ENCODE data around the gene PTPRM.

Gene PTPRM

DNA sequence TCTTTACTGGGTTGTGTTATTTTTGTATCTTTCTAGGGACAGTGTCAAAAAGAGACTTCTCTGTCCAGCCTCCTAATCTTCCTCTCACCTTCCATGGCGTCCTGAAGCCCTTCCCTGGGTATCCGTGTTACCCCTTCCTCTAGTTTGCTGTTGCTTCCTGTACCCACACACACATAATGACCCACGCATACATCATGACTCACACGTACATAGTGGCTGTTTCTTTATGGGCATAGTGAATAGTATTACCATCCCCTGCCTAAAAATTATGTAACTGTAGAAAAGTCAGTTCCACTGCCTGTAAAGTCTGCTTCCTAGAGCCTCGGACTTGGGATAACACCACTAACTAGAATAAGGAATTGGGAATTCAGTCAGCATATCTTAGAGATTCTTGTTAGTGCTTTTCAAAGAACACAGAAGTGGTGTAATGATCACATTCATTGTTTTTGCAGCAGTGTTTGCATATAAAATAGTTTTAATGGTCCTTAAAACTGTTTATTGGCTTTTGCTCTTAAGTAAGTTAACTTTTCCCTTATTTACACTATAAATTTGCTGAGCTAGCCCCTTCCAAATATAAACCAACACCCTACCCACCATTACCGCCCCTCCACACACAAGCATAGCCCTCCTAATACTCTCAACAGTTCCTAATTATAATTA is 733.8 kb downstream of the PTPRM start:
- H3K4me3 ChIP-seq (ENCODE audit: low read depth, low read length): no peak overlapping the region
- TF ChIP-seq, protein P1, sequence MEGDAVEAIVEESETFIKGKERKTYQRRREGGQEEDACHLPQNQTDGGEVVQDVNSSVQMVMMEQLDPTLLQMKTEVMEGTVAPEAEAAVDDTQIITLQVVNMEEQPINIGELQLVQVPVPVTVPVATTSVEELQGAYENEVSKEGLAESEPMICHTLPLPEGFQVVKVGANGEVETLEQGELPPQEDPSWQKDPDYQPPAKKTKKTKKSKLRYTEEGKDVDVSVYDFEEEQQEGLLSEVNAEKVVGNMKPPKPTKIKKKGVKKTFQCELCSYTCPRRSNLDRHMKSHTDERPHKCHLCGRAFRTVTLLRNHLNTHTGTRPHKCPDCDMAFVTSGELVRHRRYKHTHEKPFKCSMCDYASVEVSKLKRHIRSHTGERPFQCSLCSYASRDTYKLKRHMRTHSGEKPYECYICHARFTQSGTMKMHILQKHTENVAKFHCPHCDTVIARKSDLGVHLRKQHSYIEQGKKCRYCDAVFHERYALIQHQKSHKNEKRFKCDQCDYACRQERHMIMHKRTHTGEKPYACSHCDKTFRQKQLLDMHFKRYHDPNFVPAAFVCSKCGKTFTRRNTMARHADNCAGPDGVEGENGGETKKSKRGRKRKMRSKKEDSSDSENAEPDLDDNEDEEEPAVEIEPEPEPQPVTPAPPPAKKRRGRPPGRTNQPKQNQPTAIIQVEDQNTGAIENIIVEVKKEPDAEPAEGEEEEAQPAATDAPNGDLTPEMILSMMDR (IDR thresholded peaks at IDR 0.05; ENCODE audit: low read depth, low read length): no peak

DNA sequence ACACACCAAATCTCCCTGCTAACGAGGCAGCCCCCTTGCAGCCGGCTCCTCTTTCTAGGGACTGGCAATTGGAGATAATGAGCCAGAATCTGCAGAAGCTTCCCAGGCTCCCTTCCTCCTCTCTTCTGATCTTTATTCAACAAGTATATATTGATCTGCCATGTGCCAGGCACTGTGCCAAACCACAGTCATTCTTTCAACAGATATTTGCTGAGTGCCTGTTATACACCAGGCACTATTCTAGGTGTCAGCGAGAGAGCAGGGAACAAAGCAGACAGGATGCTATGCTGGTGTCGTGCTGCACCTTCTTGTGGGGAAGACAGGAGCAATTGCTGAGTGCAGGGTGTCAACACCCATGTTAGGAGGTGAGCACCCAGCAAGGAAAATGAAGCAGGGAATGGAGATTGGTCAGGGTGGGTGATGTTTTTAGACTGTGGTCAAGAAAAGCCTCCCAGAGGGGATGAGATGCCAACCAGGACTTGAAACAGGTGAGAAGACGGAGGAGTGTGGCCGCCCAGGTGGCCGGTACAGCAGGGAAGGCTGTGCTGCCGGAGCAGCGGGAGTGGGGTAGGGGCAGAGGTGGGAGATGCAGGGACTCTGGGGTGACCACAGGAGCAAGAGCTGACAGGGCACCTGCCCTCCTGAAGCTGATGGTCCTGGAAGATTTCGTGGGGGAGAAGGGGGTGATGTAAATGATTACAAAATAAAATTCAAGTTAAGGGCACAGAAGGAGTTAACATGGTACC is 734.5 kb downstream of the PTPRM start:
- TF ChIP-seq, protein P1 (IDR thresholded peaks at IDR 0.05; ENCODE audit: low read depth, low read length): no peak
- no peak overlapping the region for H3K4me3 ChIP-seq (ENCODE audit: low read depth, low read length)

DNA sequence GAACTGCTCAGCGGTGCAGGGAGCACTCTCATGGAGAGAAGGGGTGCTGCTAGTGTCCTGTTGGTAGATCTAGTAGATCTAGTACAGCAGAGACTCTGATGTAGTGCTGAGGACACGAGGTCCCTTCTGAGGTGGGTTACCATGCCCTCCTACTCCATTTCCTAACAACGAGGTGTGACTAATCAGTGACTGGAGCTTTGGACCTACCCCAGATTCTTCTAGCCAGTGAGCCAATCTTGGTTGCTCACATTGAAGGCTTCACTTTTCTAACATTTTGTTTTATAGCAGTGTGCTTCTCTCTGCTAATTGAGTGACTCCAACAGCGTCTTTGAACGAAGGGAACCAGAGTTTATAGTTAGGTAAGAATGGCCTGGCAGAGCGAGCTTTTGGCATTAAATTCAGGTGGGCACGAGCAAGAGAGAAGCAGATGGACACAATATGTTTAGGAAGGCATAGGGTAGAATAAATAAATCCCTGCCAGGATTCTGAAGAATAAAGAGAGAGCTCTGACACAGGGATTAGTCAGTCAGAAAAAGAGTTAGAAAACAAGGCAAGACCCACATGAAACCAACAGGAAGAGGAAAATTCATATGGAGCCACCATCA is 736.1 kb downstream of the PTPRM start:
- no peak overlapping the region for H3K4me3 ChIP-seq (ENCODE audit: low read depth, low read length)
- TF ChIP-seq, protein P1 (IDR thresholded peaks at IDR 0.05; ENCODE audit: low read depth, low read length): no peak

DNA sequence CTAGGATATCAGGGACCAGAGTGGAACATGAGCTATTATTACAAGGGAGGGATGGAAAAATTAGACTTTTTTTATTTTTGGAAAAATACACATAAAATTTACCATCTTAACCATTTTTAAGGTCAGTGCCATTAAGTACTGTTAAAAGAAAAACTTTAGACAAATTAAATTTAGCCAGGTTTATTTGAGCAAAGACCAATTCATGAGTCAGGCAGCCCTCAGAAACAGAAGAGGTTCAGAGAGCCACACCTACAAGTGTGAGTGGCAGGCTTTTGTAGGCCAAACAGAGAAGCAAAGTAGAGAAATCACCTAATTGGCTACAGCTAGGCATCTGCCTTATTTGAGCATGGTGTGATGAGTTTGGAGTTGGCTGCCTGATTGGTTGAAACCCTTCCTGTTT is 740.8 kb downstream of the PTPRM start:
- no peak overlapping the region for H3K4me3 ChIP-seq (ENCODE audit: low read depth, low read length)
- TF ChIP-seq, protein P1 (IDR thresholded peaks at IDR 0.05; ENCODE audit: low read depth, low read length): no peak

DNA sequence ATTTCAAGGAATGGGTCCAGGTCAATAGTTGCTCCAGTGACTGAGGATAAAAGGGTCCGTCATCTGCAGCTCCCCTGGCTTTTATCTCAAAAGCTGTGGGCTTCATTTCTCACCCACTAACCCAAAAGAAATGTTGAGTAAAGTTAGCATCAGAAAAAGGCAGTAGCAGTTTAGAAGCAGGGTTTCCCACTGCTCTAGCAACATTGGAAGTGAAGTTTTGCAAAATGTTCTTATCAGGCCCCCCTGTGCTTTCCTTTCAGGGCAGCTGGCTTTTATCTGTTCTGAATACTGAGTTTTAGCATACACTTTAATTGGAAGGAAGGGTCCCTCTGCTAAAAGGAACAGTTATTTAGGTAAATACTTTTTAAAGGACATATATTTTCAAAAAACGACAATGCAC is 745.9 kb downstream of the PTPRM start:
- no peak overlapping the region for H3K4me3 ChIP-seq (ENCODE audit: low read depth, low read length)
- TF ChIP-seq, protein P1 (IDR thresholded peaks at IDR 0.05; ENCODE audit: low read depth, low read length): no peak

DNA sequence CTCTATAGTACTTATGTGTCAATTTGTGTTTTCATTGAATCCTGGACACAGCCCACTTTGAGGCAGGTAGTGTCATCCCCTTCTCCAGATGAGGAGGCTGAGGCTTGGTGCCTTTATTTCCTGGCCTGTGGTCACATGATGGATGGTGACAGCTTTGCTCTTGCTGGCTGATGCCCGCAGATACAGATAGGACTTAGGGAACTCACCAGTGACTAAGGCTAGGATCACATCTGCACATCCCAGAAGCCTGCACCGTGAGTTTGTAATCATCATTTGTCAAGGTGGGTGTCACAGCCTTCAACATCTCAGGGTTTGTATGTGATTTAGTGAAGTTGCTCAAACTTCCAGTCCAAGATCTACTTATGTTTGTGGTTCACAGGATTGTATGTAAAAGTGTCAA is 747.0 kb downstream of the PTPRM start:
- TF ChIP-seq, protein P1 (IDR thresholded peaks at IDR 0.05; ENCODE audit: low read depth, low read length): no peak
- no peak overlapping the region for H3K4me3 ChIP-seq (ENCODE audit: low read depth, low read length)

All from WI38 (cell line).